SU-DHL-6 (cell line): ENCODE data around the gene FRMPD4.

Source experiments
- EZH2phosphoT487 ChIP-seq: fragments of 200-600 bp; sonication (generic), shearing (Covaris generic); conservative IDR thresholded peaks from 2 replicates; pipeline ENCODE4 v1.6.1; 2018; ENCODE audit warnings: mild to moderate bottlenecking, antibody characterized with exemption, low read length, moderate library complexity, mixed read lengths
- TF ChIP-seq, protein P1 (sequence below): fragments of 200-600 bp; sonication (generic); IDR thresholded peaks from one replicate; pipeline ENCODE4 v1.5.1; 2017; ENCODE audit warnings: antibody characterized with exemption, mild to moderate bottlenecking, low read length, moderate library complexity; ENCODE audit not compliant: insufficient read depth, poor library complexity, severe bottlenecking

DNA sequence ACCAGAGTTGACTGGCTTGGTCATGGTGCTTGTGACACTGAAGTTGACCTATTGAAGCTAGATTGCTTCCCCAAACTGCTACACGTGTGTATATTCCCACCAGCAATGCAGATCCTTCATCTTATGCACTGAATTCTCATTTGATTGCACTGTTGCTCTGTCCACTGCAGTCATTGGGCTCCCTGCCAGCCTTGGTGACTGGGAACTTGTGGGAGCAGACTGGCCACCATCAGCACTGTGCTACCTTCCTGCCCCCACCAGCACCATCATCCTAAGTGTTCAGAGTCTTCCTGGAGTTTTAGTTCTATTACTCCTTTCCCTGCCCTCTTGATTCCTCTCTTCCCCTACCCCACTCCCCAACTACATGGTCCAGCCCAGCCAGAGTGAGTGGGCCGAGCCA is 535.2 kb downstream of the FRMPD4 start:
- TF ChIP-seq, protein P1, sequence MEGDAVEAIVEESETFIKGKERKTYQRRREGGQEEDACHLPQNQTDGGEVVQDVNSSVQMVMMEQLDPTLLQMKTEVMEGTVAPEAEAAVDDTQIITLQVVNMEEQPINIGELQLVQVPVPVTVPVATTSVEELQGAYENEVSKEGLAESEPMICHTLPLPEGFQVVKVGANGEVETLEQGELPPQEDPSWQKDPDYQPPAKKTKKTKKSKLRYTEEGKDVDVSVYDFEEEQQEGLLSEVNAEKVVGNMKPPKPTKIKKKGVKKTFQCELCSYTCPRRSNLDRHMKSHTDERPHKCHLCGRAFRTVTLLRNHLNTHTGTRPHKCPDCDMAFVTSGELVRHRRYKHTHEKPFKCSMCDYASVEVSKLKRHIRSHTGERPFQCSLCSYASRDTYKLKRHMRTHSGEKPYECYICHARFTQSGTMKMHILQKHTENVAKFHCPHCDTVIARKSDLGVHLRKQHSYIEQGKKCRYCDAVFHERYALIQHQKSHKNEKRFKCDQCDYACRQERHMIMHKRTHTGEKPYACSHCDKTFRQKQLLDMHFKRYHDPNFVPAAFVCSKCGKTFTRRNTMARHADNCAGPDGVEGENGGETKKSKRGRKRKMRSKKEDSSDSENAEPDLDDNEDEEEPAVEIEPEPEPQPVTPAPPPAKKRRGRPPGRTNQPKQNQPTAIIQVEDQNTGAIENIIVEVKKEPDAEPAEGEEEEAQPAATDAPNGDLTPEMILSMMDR, result no peak
- TF ChIP-seq EZH2phosphoT487, result no peak
